Measurements from ENCODE around the gene FMN1. TPM values are rescaled to one million over a fixed set of nuclear protein-coding genes. Genes with fewer than 3 reads are reported as not detected.

Gene FMN1
- total and polyA plus RNA-seq, 2 of the 8 experiments (the other 6 are each of a cell fraction or from before 2014, with no cell fraction given), result 0.27 to 3.7 TPM

GRCh38 chr15:32922541-32922940 is 272.0 kb downstream of the FMN1 start:
- H3K14ac ChIP-seq (ENCODE audit: insufficient read length), result no peak overlapping the region
- no peaks in the 10 kb centered on the region for H3K27me3 ChIP-seq (replicated peaks in 1 of 4; ENCODE audit: control insufficient read depth in 3 of 4, extremely low read depth in 1 of 4, insufficient read depth in 3 of 4, low read length in 3 of 4)
- no peak overlapping the region for H2BK5ac ChIP-seq (ENCODE audit: low read depth, low read length)
- H3K27ac ChIP-seq (ENCODE audit: low read depth, low read length), result no peak overlapping the region
- H3K18ac ChIP-seq (ENCODE audit: extremely low read depth, low read length), result no peak overlapping the region
- 72% methylated on average over 3 of the region's 3 CpGs; no CpG with 5 or more reads in 1 of the 2 experiments for WGBS, 2 experiments (ENCODE audit: extremely low coverage in 1 of 2, insufficient coverage in 1 of 2, insufficient read length in 1 of 2, insufficient replicate concordance in 2 of 2, low coverage in 1 of 2, low lambda C conversion rate in 2 of 2, missing lambda C conversion rate in 1 of 2)
- no peak overlapping the region for H2AFZ ChIP-seq (ENCODE audit: low read length)
- no peak overlapping the region for H3K9ac ChIP-seq (replicated peaks in 1 of 4; ENCODE audit: extremely low read depth in 1 of 4, low read depth in 3 of 4, low read length in 3 of 4)
- H3K79me2 ChIP-seq (ENCODE audit: control insufficient read depth in 1 of 2, insufficient read depth in 2 of 2, low read length in 2 of 2), result no peaks in the 10 kb centered on the region
- no peak overlapping the region for H3K4ac ChIP-seq (replicated peaks; ENCODE audit: insufficient read length, low read depth, low read length)
- no peak overlapping the region for H2BK15ac ChIP-seq (ENCODE audit: low read length)
- no peak overlapping the region for H4K8ac ChIP-seq (ENCODE audit: extremely low read depth, insufficient read depth, low read length)
- ChIA-PET CTCF (ENCODE audit: partially characterized antibody) (interaction anchor here (1.1 to 3.0 kb wide), 2 partner anchors 11 to 14 kb away, joined by 4 to 9 read pairs; no protein-coding TSS in a partner anchor), POLR2A (ENCODE audit: partially characterized antibody) (no interaction called here)
- no peak overlapping the region for H2BK120ac ChIP-seq (replicated peaks; ENCODE audit: low read depth, low read length)
- no peak overlapping the region for H4K91ac ChIP-seq (replicated peaks; ENCODE audit: insufficient read length, low read length)
- no peaks in the 10 kb centered on the region for H3K23me2 ChIP-seq (ENCODE audit: low read depth, low read length)
- H3K4me3 ChIP-seq (ENCODE audit: extremely low read depth in 1 of 4, insufficient read depth in 2 of 4, low read depth in 3 of 4, low read length in 4 of 4), result no peak overlapping the region
- no peak overlapping the region for H3K4me2 ChIP-seq (ENCODE audit: insufficient read depth in 1 of 2, low read depth in 2 of 2, low read length in 2 of 2)
- FAIRE-seq (no peak), DNase-seq (ENCODE audit: low read depth in 1 of 2, low spot score in 2 of 2) (no peak)
- no peak overlapping the region for H3K56ac ChIP-seq (replicated peaks; ENCODE audit: insufficient read length, low read depth, low read length)
- H2AK5ac ChIP-seq (ENCODE audit: low read depth, low read length), result no peak overlapping the region
- no peak overlapping the region for H2BK12ac ChIP-seq (ENCODE audit: low read depth, low read length)
- no peak overlapping the region for H4K5ac ChIP-seq (ENCODE audit: insufficient read length, low read depth, low read length)
- H3K79me1 ChIP-seq (ENCODE audit: low read depth, low read length), result no peaks in the 10 kb centered on the region
- H3K23ac ChIP-seq (ENCODE audit: insufficient read length), result no peak overlapping the region
- H4K20me1 ChIP-seq (replicated peaks in 1 of 2; ENCODE audit: control insufficient read depth in 1 of 2, insufficient read depth in 2 of 2, low read length in 2 of 2), result no peaks in the 10 kb centered on the region
- H3K36me3 ChIP-seq (ENCODE audit: control insufficient read depth in 2 of 4, insufficient read depth in 4 of 4, low read length in 3 of 4), result no peaks in the 10 kb centered on the region
- H2BK20ac ChIP-seq (ENCODE audit: low read length), result no peak overlapping the region
- no peaks in the 10 kb centered on the region for H3K9me3 ChIP-seq (ENCODE audit: insufficient read depth in 2 of 2, low read depth in 1 of 2, low read length in 1 of 2)
- H3K4me1 ChIP-seq (replicated peaks in 1 of 4; ENCODE audit: control insufficient read depth in 3 of 4, insufficient read depth in 4 of 4, low read length in 3 of 4), result peaks cover 0 to 6% (median 4%) of the 10 kb centered on the region in 4 experiments; a peak in 2 of 7 replicates
- TF ChIP-seq RBBP5 (IDR thresholded peaks at IDR 0.05; ENCODE audit: borderline replicate concordance, low read depth, low read length) (no peak), ATF2 (IDR thresholded peaks at IDR 0.05; ENCODE audit: low read length) (no peak), KDM4A (IDR thresholded peaks at IDR 0.05; ENCODE audit: low read depth, low read length, severe bottlenecking) (no peak), NANOG (IDR thresholded peaks at IDR 0.05; ENCODE audit: insufficient read depth, low read depth, low read length, poor library complexity, severe bottlenecking) (no peak), TCF12 (IDR thresholded peaks at IDR 0.05; ENCODE audit: low read depth, low read length) (no peak), TAF7 (optimal IDR thresholded peaks at IDR 0.05; ENCODE audit: borderline replicate concordance, low read depth, low read length) (no peak), KDM1A (IDR thresholded peaks at IDR 0.05; ENCODE audit: borderline replicate concordance, low read length) (no peak), YY1 (IDR thresholded peaks at IDR 0.05; ENCODE audit: low read depth, low read length) (no peak), CHD2 (IDR thresholded peaks at IDR 0.05; ENCODE audit: low read length) (no peak), KDM5A (IDR thresholded peaks at IDR 0.05; ENCODE audit: low read length) (no peak), SP4 (IDR thresholded peaks at IDR 0.05; ENCODE audit: low read length) (no peak), MAX (IDR thresholded peaks at IDR 0.05) (no peak), TAF1 (IDR thresholded peaks at IDR 0.05; ENCODE audit: low read depth, low read length) (no peak)
